Upper lobe of left lung (tissue), 4 donors: ENCODE data around the gene EFCAB9.

Source experiments
- POLR2A ChIP-seq, 4 donors: fragments of 450-650 bp; IDR thresholded peaks; one replicate each; pipeline ENCODE4 v1.5.1; 2016 to 2017; ENCODE audit warnings: antibody characterized with exemption in 4 of 4, mild to moderate bottlenecking in 2 of 4
- POLR2AphosphoS5 ChIP-seq, 2 donors: sonication (generic); formaldehyde crosslinking; IDR thresholded peaks; one replicate each; pipeline ENCODE4 v1.5.1; 2017; ENCODE audit warnings: antibody characterized with exemption in 2 of 2
- TF ChIP-seq, protein P1 (sequence below), 6 experiments: fragments of 450-650 bp in 4 of 6; fragments of 200-600 bp in 2 of 6; sonication (generic) in 2 of 6; IDR thresholded peaks; one replicate each; pipeline ENCODE4 v1.5.1; 2016 to 2019; ENCODE audit warnings: antibody characterized with exemption in 6 of 6

DNA sequence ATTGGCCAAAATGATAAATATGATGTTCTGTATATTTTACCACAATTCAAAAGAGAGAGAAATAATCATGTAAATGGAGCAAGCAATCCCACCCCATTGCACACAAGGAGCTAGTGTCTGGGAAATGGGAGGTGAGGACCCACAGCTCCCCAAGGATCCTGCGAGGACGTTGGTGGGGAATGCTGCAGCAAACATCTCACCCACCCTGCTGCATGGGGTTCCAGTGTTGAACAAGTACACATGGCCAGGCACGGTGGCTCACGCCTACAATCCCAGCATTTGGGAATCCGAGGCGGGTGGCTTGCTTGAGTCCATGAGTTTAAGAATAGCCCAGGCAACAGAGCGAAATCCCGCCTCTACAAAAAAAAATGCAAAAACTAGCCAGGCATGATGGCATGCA is 35.0 kb upstream of the EFCAB9 start:
- TF ChIP-seq, protein P1, sequence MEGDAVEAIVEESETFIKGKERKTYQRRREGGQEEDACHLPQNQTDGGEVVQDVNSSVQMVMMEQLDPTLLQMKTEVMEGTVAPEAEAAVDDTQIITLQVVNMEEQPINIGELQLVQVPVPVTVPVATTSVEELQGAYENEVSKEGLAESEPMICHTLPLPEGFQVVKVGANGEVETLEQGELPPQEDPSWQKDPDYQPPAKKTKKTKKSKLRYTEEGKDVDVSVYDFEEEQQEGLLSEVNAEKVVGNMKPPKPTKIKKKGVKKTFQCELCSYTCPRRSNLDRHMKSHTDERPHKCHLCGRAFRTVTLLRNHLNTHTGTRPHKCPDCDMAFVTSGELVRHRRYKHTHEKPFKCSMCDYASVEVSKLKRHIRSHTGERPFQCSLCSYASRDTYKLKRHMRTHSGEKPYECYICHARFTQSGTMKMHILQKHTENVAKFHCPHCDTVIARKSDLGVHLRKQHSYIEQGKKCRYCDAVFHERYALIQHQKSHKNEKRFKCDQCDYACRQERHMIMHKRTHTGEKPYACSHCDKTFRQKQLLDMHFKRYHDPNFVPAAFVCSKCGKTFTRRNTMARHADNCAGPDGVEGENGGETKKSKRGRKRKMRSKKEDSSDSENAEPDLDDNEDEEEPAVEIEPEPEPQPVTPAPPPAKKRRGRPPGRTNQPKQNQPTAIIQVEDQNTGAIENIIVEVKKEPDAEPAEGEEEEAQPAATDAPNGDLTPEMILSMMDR (IDR thresholded peaks at IDR 0.05), result no peak
- no peak for TF ChIP-seq POLR2A (IDR thresholded peaks at IDR 0.05)
- TF ChIP-seq POLR2AphosphoS5 (IDR thresholded peaks at IDR 0.05), result no peak
